ENCODE results near the gene TAGLN. TPM values are rescaled to one million over a fixed set of nuclear protein-coding genes. Genes with fewer than 3 reads are reported as not detected.

The TAGLN gene
- total and polyA plus RNA-seq, 2 of the 8 experiments (the other 6 are each of a cell fraction or from before 2014, with no cell fraction given) = 140 to 300 TPM

DNA sequence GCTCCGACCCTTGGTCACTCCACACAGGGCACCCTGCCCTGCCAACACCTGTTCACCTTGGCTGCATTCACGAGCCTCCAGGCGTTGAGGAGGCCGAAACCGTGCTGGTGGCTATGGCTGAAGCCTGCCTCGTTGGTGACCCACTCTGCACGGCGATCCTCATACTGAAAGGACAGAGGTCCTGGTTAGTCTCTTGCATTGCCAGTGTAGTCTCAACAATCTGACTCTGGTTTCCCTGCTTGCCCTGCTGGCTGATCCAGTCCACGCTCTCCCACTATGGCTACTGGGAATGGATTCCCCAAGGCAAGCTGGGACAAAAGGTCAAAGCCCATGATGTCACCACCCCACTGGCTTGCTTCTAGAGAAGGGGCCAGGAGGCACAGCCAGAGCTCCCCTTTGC lies 19.8 kb downstream of the TAGLN start:
- Histone ChIP-seq H2AK5ac (ENCODE audit: low read depth, low read length) (no peak overlapping the region), H3K4me2 (ENCODE audit: insufficient read depth in 1 of 2, low read depth in 2 of 2, low read length in 2 of 2) (no peak overlapping the region), H2AFZ (ENCODE audit: low read length) (no peak overlapping the region), H3K9ac (replicated peaks in 1 of 4; ENCODE audit: extremely low read depth in 1 of 4, low read depth in 3 of 4, low read length in 3 of 4) (no peak overlapping the region), H2BK20ac (ENCODE audit: low read length) (no peak overlapping the region), H3K23ac (ENCODE audit: insufficient read length) (no peak overlapping the region), H3K79me1 (ENCODE audit: low read depth, low read length) (no peaks in the 10 kb centered on the region), H4K8ac (ENCODE audit: extremely low read depth, insufficient read depth, low read length) (no peak overlapping the region), H3K27ac (ENCODE audit: low read depth, low read length) (no peak overlapping the region), H3K4me3 (ENCODE audit: extremely low read depth in 1 of 4, insufficient read depth in 2 of 4, low read depth in 3 of 4, low read length in 4 of 4) (no peak overlapping the region), H2BK12ac (ENCODE audit: low read depth, low read length) (no peak overlapping the region), H3K27me3 (replicated peaks in 1 of 4; ENCODE audit: control insufficient read depth in 3 of 4, extremely low read depth in 1 of 4, insufficient read depth in 3 of 4, low read length in 3 of 4) (no peaks in the 10 kb centered on the region), H4K5ac (ENCODE audit: insufficient read length, low read depth, low read length) (no peak overlapping the region), H3K18ac (ENCODE audit: extremely low read depth, low read length) (no peak overlapping the region), H3K4me1 (replicated peaks in 1 of 4; ENCODE audit: control insufficient read depth in 3 of 4, insufficient read depth in 4 of 4, low read length in 3 of 4) (no peaks in the 10 kb centered on the region), H4K20me1 (replicated peaks in 1 of 2; ENCODE audit: control insufficient read depth in 1 of 2, insufficient read depth in 2 of 2, low read length in 2 of 2) (peaks cover 0 to 1% of the 10 kb centered on the region in 2 experiments), H3K4ac (replicated peaks; ENCODE audit: insufficient read length, low read depth, low read length) (no peak overlapping the region), H3K79me2 (ENCODE audit: control insufficient read depth in 1 of 2, insufficient read depth in 2 of 2, low read length in 2 of 2) (no peaks in the 10 kb centered on the region; a peak in 1 of 4 replicates), H3K23me2 (ENCODE audit: low read depth, low read length) (no peaks in the 10 kb centered on the region), H3K9me3 (ENCODE audit: insufficient read depth in 2 of 2, low read depth in 1 of 2, low read length in 1 of 2) (no peaks in the 10 kb centered on the region), H2BK120ac (replicated peaks; ENCODE audit: low read depth, low read length) (no peak overlapping the region), H3K36me3 (ENCODE audit: control insufficient read depth in 2 of 4, insufficient read depth in 4 of 4, low read length in 3 of 4) (peaks cover 9 to 37% (median 22%) of the 10 kb centered on the region in 4 experiments; a peak in 7 of 8 replicates), H2BK15ac (ENCODE audit: low read length) (no peak overlapping the region), H2BK5ac (ENCODE audit: low read depth, low read length) (no peak overlapping the region), H3K14ac (ENCODE audit: insufficient read length) (no peak overlapping the region), H4K91ac (replicated peaks; ENCODE audit: insufficient read length, low read length) (no peak overlapping the region), H3K56ac (replicated peaks; ENCODE audit: insufficient read length, low read depth, low read length) (no peak overlapping the region)
- ChIA-PET CTCF (ENCODE audit: partially characterized antibody) (interaction anchor here (4.7 to 25.0 kb wide), 4 partner anchors 8 to 38 kb away, joined by 31 to 449 read pairs (median 200); partner anchors contain the start of genes SIDT2 and TAGLN), POLR2A (ENCODE audit: partially characterized antibody) (interaction anchor here (1.1 to 4.0 kb wide), 4 partner anchors 7 to 18 kb away, joined by 3 to 15 read pairs (median 4); no protein-coding TSS in a partner anchor)
- FAIRE-seq (no peak), DNase-seq (ENCODE audit: low read depth in 1 of 2, low spot score in 2 of 2) (no peak)
- 91% methylated on average over 9 of the region's 9 CpGs; no CpG with 5 or more reads in 1 of the 2 experiments for WGBS, 2 experiments (ENCODE audit: extremely low coverage in 1 of 2, insufficient coverage in 1 of 2, insufficient read length in 1 of 2, insufficient replicate concordance in 2 of 2, low coverage in 1 of 2, low lambda C conversion rate in 2 of 2, missing lambda C conversion rate in 1 of 2)
- TF ChIP-seq TBP (IDR thresholded peaks at IDR 0.05; ENCODE audit: low read depth, low read length) (no peak), RFX5 (IDR thresholded peaks at IDR 0.05; ENCODE audit: borderline replicate concordance, low read depth, low read length) (no peak), SIN3A (conservative IDR thresholded peaks at IDR 0.05 in 1 of 2, IDR thresholded peaks at IDR 0.05 in 1 of 2; ENCODE audit: low read depth in 1 of 2, low read length in 2 of 2) (no peak), POU5F1 (IDR thresholded peaks at IDR 0.05; ENCODE audit: low read depth, low read length) (no peak)
